CD8-positive, alpha-beta memory T cell (primary cell): ENCODE results near the gene PLEKHA4. TPM values are rescaled to one million over a fixed set of nuclear protein-coding genes. Genes with fewer than 3 reads are reported as not detected.
A peak's percentile ranks its signal among the peaks of the same experiment; 100 is the strongest.
"Not testable (repeated sequence)": the region's sequence is repeated elsewhere in the genome, so short reads cannot be mapped to it uniquely, and the experiment has no call there.

Experiments used
- CTCF ChIA-PET: fragments of 350-600 bp; sonication (Branson Sonifier 250); formaldehyde crosslinking; loops from one replicate; lab custom pipeline; 2021; ENCODE audit warnings: antibody characterized with exemption; lab: Charles Lee
- POLR2A ChIA-PET: fragments of 350-600 bp; sonication (Branson Sonifier 250); formaldehyde crosslinking; loops from one replicate; lab custom pipeline; 2021; ENCODE audit warnings: antibody characterized with exemption; lab: Charles Lee
- DNase-seq, 5 donors: peaks; one replicate each; pipeline versions ENCODE4 v3.0.0 to v3.0.0-alpha.2; 2020 to 2022; ENCODE audit warnings: mixed read lengths in 1 of 5
- H3K27ac ChIP-seq: one replicate; pipeline ENCODE4 v1.7.0; 2013; ENCODE audit warnings: low read depth, mild to moderate bottlenecking, low read length, moderate library complexity
- H3K27me3 ChIP-seq: 2 replicates; pipeline ENCODE4 v1.7.0; 2013; ENCODE audit warnings: low read length, mild to moderate bottlenecking; ENCODE audit not compliant: insufficient read depth, poor library complexity, severe bottlenecking
- H3K36me3 ChIP-seq: 2 replicates; pipeline ENCODE4 v1.7.0; 2013; ENCODE audit warnings: mild to moderate bottlenecking, low read length, moderate library complexity; ENCODE audit not compliant: insufficient read depth
- H3K4me1 ChIP-seq: 2 replicates; pipeline ENCODE4 v1.7.0; 2013; ENCODE audit warnings: mild to moderate bottlenecking, low read length, moderate library complexity; ENCODE audit not compliant: insufficient read depth
- H3K4me3 ChIP-seq: 2 replicates; pipeline ENCODE4 v1.7.0; 2013; ENCODE audit warnings: mild to moderate bottlenecking, low read length
- H3K9me3 ChIP-seq: 2 replicates; pipeline ENCODE4 v1.7.0; 2013; ENCODE audit warnings: mild to moderate bottlenecking, low read length
- H3K27ac Mint-ChIP-seq, 8 donors: one replicate each; pipeline ENCODE4 v1.8.0; 2020 to 2021; ENCODE audit warnings: mixed read lengths in 8 of 8, mild to moderate bottlenecking in 6 of 8, inconsistent platforms in 3 of 8, moderate library complexity in 3 of 8
- H3K27me3 Mint-ChIP-seq, 2 donors: one replicate each; pipeline ENCODE4 v1.8.0; 2020 to 2021; ENCODE audit warnings: mixed read lengths in 2 of 2, mild to moderate bottlenecking in 1 of 2, moderate library complexity in 1 of 2
- H3K36me3 Mint-ChIP-seq, 3 donors: one replicate each; pipeline ENCODE4 v1.8.0; 2020 to 2021; ENCODE audit warnings: mixed read lengths in 3 of 3, inconsistent platforms in 1 of 3, mild to moderate bottlenecking in 1 of 3
- H3K4me1 Mint-ChIP-seq, 3 donors: one replicate each; pipeline ENCODE4 v1.8.0; 2020 to 2021; ENCODE audit warnings: mixed read lengths in 3 of 3, inconsistent platforms in 1 of 3, mild to moderate bottlenecking in 1 of 3
- H3K4me3 Mint-ChIP-seq, 7 donors: one replicate each; pipeline ENCODE4 v1.8.0; 2020 to 2021; ENCODE audit warnings: mixed read lengths in 7 of 7, mild to moderate bottlenecking in 6 of 7, moderate library complexity in 4 of 7, inconsistent platforms in 2 of 7
- H3K9me3 Mint-ChIP-seq, 5 donors: one replicate each; pipeline ENCODE4 v1.8.0; 2020 to 2022; ENCODE audit warnings: mixed read lengths in 5 of 5, mild to moderate bottlenecking in 3 of 5, moderate library complexity in 2 of 5, inconsistent platforms in 1 of 5
- polyA plus RNA-seq: library from polyadenylated mRNA; unstranded; fragments of 300-500 nt; fragmentation: Illumina TruSeq; gene quantifications from one replicate; pipeline ENCODE4 v1.2.3, GENCODE V29; 2021
- total RNA-seq, 2 experiments: library from RNA; stranded (reverse); gene quantifications; one replicate each; pipeline ENCODE4 v1.2.3, GENCODE V29; 2021

The PLEKHA4 gene
- total and polyA plus RNA-seq, 3 experiments from 2014 or later: 2.5 to 4.1 (median 2.7) TPM

DNA sequence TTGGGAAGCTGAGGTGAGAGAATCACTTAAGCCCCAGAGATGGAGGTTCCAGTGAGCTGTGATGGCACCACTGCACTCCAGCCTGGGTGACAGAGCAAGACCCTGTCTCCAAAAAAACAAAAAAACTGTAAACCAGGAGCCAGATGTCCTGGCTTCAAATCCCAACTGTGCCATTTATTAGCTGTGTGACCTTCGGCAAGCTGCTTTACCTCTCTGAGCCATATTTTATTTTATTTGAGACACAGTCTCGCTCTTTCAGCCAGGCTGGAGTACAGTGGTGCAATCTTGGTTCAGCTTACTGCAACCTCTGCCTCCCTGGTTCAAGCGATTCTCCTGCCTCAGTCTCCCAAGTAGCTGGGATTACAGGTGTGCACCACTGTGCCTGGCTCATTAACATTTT, 21.8 kb downstream of the PLEKHA4 start:
- H3K36me3 ChIP-seq, H3K36me3 Mint-ChIP-seq, H3K27me3 ChIP-seq, H3K27ac ChIP-seq, H3K4me3 Mint-ChIP-seq, H3K9me3 Mint-ChIP-seq, H3K4me1 Mint-ChIP-seq, H3K9me3 ChIP-seq, H3K4me1 ChIP-seq, POLR2A ChIA-PET, H3K27ac Mint-ChIP-seq, H3K27me3 Mint-ChIP-seq, DNase-seq, H3K4me3 ChIP-seq: not testable (repeated sequence)
- CTCF ChIA-PET: interaction anchor here (3.9 to 7.2 kb wide), 3 partner anchors 52 to 124 kb away, joined by 20 to 67 read pairs (median 40); no protein-coding TSS in a partner anchor

DNA sequence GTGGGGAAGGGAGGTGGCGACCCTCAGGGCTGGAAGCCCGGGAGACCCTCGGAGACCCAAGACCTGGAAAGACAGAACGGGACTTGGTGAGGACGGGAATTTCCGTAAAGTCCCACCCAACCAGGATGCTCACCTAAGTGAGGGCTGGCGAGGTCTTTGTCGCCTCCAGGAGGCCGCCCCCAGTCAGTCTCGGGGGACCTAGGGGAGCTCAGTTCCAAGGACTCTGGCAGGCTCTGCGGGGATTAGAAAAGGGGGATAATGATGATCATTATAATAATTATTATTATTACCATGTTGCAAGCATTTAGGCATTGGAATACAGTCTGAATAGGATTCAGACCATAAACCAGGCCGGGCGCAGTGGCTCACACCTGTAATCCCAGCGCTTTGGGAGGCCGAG, 23.0 kb downstream of the PLEKHA4 start:
- no peaks in the 10 kb centered on the region for H3K36me3 Mint-ChIP-seq
- ChIA-PET CTCF (interaction anchor here (1.2 to 7.2 kb wide), 7 partner anchors 9 to 200 kb away, joined by 3 to 67 read pairs (median 6); partner anchors contain the start of gene HSD17B14), POLR2A (no interaction called here)
- no peak overlapping the region for H3K27ac Mint-ChIP-seq
- no peak overlapping the region for H3K27ac ChIP-seq
- no peaks in the 10 kb centered on the region for H3K9me3 ChIP-seq
- no peak overlapping the region for H3K4me3 Mint-ChIP-seq
- no peak overlapping the region for H3K4me3 ChIP-seq
- H3K4me1 ChIP-seq: no peaks in the 10 kb centered on the region
- no peaks in the 10 kb centered on the region for H3K27me3 ChIP-seq
- no peaks in the 10 kb centered on the region for H3K9me3 Mint-ChIP-seq
- H3K36me3 ChIP-seq: no peaks in the 10 kb centered on the region
- DNase-seq: no peak
- no peaks in the 10 kb centered on the region for H3K27me3 Mint-ChIP-seq
- peaks cover 0 to 2% (median 0%) of the 10 kb centered on the region in 3 donors for H3K4me1 Mint-ChIP-seq

DNA sequence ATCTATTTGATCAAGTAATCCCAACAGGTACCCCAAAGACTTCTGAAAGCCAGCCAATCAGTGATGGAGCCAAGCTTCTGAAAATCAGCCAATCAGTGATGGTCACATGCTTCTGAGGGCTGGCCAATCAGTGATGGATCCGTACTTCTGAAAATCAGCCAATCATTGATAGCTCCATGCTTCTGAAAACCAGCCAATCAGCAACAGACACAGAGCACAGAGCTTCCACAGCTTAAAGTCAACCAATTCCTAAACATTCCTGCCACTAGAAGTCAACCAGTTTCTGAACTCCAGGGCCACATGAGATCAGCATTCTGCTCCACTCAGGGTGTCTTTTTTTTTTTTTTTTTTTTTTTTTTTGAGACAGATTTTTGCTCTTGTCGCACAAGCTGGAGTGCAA, 23.9 kb downstream of the PLEKHA4 start:
- H3K4me1 Mint-ChIP-seq: peaks cover 0 to 2% (median 0%) of the 10 kb centered on the region in 3 donors

DNA sequence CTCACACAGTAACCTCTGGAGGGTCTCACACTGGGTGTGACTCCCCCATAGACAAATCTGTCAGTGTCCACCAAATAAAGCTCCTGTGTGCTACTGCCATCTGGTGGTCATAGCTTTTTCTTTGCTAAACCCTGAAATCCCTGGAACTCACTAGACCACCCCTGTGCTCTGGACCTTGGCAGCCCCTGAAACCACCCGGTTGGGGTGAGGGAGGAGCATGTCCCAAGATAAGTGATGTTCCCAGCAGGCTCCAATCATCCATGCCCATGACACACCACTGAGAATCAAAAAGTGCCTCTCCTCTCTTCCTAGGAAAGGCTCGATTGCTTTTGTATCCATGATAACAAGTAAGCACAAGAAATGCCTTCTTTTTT, 25.6 kb downstream of the PLEKHA4 start:
- POLR2A ChIA-PET: interaction anchor here (0.6 to 1.3 kb wide), 3 partner anchors 54 to 125 kb away, joined by 3 to 15 read pairs (median 3); no protein-coding TSS in a partner anchor
- no peak overlapping the region for H3K27ac ChIP-seq
- peaks cover 2 to 5% (median 5%) of the 10 kb centered on the region in 3 donors for H3K4me1 Mint-ChIP-seq
- H3K36me3 Mint-ChIP-seq: no peaks in the 10 kb centered on the region
- no peaks in the 10 kb centered on the region for H3K9me3 Mint-ChIP-seq
- H3K4me3 Mint-ChIP-seq: no peak overlapping the region
- peak overlapping the region in 1 of 8 donors; percentile 90 for H3K27ac Mint-ChIP-seq
- no peaks in the 10 kb centered on the region for H3K27me3 Mint-ChIP-seq
- H3K36me3 ChIP-seq: no peaks in the 10 kb centered on the region
- no peaks in the 10 kb centered on the region for H3K27me3 ChIP-seq
- CTCF ChIA-PET: interaction anchor here (1.0 to 7.2 kb wide), 31 partner anchors 10 to 353 kb away, joined by 3 to 67 read pairs (median 4); partner anchors contain the start of genes BCAT2, CA11 and PPP1R15A
- no peaks in the 10 kb centered on the region for H3K9me3 ChIP-seq
- H3K4me3 ChIP-seq: no peak overlapping the region
- peak; percentile 6 to 58 (median 49) for DNase-seq
- H3K4me1 ChIP-seq: no peaks in the 10 kb centered on the region

More for the DNA sequence above, 23.9 kb downstream of the PLEKHA4 start:
- DNase-seq: no peak
- Mint-ChIP-seq H3K27ac (no peak overlapping the region), H3K9me3 (no peaks in the 10 kb centered on the region), H3K36me3 (no peaks in the 10 kb centered on the region), H3K4me3 (no peak overlapping the region), H3K27me3 (no peaks in the 10 kb centered on the region)
- H3K9me3 ChIP-seq: no peaks in the 10 kb centered on the region
- H3K27me3 ChIP-seq: no peaks in the 10 kb centered on the region
- no peaks in the 10 kb centered on the region for H3K36me3 ChIP-seq
- H3K4me3 ChIP-seq: no peak overlapping the region
- H3K27ac ChIP-seq: no peak overlapping the region
- H3K4me1 ChIP-seq: no peaks in the 10 kb centered on the region
- CTCF ChIA-PET: interaction anchor here (0.7 to 7.2 kb wide), 8 partner anchors 8 to 199 kb away, joined by 3 to 67 read pairs (median 10); partner anchors contain the start of genes CA11 and HSD17B14
- POLR2A ChIA-PET: no interaction called here

DNA sequence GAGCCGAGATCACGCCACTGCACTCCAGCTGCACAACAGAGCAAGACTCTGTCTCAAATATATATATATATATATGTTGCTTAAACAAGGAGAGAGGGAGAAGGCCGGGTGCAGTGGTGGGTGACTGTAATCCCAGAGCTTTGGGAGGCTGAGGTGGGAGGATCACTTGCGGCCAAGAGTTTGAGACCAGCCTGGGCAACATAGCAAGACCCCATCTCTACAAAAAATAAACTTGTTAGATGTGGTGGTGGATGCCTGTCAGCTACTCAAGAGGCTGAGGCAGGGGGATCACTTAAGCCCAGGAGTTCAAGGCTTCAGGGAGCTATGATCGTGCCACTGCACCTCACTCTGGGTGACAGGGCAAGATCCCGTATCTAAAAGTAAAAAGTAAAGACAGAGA, 26.8 kb downstream of the PLEKHA4 start:
- DNase-seq: no peak
- H3K4me3 Mint-ChIP-seq: no peak overlapping the region
- Histone ChIP-seq H3K27me3 (peaks cover 2% of the 10 kb centered on the region), H3K4me3 (no peak overlapping the region), H3K9me3 (no peaks in the 10 kb centered on the region), H3K36me3 (no peaks in the 10 kb centered on the region), H3K4me1 (peaks cover 9% of the 10 kb centered on the region), H3K27ac (no peak overlapping the region)
- peaks cover 2 to 5% of the 10 kb centered on the region in 2 donors for H3K27me3 Mint-ChIP-seq
- peaks cover 6 to 12% (median 12%) of the 10 kb centered on the region in 3 donors for H3K4me1 Mint-ChIP-seq
- no peaks in the 10 kb centered on the region for H3K36me3 Mint-ChIP-seq
- ChIA-PET CTCF (interaction anchor here (1.2 to 7.2 kb wide), 12 partner anchors 8 to 335 kb away, joined by 3 to 67 read pairs (median 6); partner anchors contain the start of genes BCAT2 and CA11), POLR2A (no interaction called here)
- no peaks in the 10 kb centered on the region for H3K9me3 Mint-ChIP-seq
- no peak overlapping the region for H3K27ac Mint-ChIP-seq

DNA sequence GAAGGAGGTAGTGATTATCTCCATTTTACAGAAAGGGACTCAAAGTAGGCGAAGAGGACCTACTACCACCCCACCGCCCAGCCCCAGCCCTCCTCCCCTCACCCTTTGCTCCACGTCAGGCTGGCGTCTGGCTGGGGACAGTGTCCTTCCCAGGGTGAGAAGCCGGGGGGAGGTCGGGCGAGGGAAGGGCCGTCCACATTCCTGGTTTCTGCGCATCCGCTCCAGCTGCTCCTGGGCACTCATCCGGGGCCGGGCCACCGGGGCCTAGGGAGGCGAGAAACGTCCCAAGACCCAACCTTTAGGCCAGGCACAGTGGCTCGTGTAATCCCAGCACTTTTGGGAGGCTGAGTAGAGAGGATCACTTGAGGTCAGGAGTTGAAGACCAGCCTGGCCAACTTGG, 27.4 kb downstream of the PLEKHA4 start:
- Histone ChIP-seq H3K4me3 (no peak overlapping the region), H3K9me3 (no peaks in the 10 kb centered on the region), H3K27ac (no peak overlapping the region), H3K36me3 (no peaks in the 10 kb centered on the region), H3K4me1 (peaks cover 14% of the 10 kb centered on the region), H3K27me3 (peaks cover 8% of the 10 kb centered on the region)
- ChIA-PET POLR2A (no interaction called here), CTCF (interaction anchor here (1.4 to 7.2 kb wide), 5 partner anchors 31 to 129 kb away, joined by 7 to 67 read pairs (median 33); partner anchors contain the start of gene BCAT2)
- Mint-ChIP-seq H3K27ac (no peak overlapping the region), H3K4me1 (peaks cover 10 to 16% (median 16%) of the 10 kb centered on the region in 3 donors), H3K9me3 (no peaks in the 10 kb centered on the region), H3K4me3 (no peak overlapping the region), H3K27me3 (peaks cover 5% of the 10 kb centered on the region in 2 donors), H3K36me3 (no peaks in the 10 kb centered on the region)
- no peak for DNase-seq

DNA sequence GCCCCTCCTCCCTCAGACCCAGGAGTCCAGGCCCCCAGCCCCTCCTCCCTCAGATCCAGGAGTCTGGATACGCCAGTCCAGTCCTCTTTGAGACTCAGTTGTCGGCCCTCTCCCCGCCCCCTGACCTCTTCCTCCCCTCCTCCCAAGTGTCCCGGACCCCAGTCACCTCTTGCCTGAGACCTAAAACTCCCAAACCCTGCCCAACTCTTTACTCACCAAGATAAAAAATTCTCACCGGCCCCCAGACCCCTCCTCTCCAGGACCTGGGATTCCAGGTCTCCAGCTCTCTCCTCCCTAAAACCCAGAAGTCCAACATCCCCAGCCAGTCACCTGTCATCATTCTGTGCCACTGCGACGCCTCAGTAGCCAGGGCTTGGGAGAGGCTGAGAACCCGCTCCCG, 30.7 kb downstream of the PLEKHA4 start:
- ChIA-PET CTCF (interaction anchor here (0.6 to 2.9 kb wide), 6 partner anchors 42 to 134 kb away, joined by 3 to 27 read pairs (median 11); no protein-coding TSS in a partner anchor), POLR2A (interaction anchor here (1.2 kb wide), 1 partner anchor 192 kb away, joined by 3 read pairs; no protein-coding TSS in a partner anchor)
- H3K4me1 Mint-ChIP-seq: peaks cover 19 to 23% (median 23%) of the 10 kb centered on the region in 3 donors
- H3K36me3 Mint-ChIP-seq: no peaks in the 10 kb centered on the region
- Histone ChIP-seq H3K4me1 (peaks cover 23% of the 10 kb centered on the region), H3K4me3 (no peak overlapping the region), H3K27ac (no peak overlapping the region), H3K27me3 (peaks cover 8% of the 10 kb centered on the region), H3K36me3 (no peaks in the 10 kb centered on the region), H3K9me3 (no peaks in the 10 kb centered on the region)
- peak overlapping the region in 3 of 7 donors; percentile 45 to 57 (median 52) for H3K4me3 Mint-ChIP-seq
- H3K9me3 Mint-ChIP-seq: no peaks in the 10 kb centered on the region
- H3K27me3 Mint-ChIP-seq: peaks cover 11 to 16% of the 10 kb centered on the region in 2 donors
- no peak for DNase-seq
- peak overlapping the region in 4 of 8 donors; percentile 5 to 66 (median 35) for H3K27ac Mint-ChIP-seq

DNA sequence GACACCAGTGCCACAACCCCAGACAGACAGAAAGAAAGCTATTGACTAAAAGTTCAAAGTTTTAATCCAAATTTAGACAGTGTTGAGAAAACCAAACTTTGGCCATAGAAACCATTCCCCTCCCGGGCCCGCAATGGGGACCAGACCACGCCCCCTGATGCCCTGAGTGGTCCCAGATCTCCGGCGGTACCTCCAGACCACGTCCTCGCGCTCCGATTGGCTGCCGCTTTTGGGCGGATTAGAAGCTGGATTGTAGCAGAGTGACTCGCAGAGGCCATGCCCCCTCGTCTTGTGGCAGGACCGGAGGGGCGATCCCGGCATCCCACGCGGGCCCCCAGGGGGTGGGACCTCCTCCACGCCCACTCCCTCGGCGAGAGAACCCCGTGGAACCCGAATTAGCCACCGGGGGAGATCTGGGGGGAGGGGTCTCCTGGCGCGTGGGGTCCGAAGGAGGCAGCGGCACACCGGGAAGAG, 31.3 kb downstream of the PLEKHA4 start:
- no peaks in the 10 kb centered on the region for H3K9me3 ChIP-seq
- peak; percentile 68 to 82 (median 80) for DNase-seq
- H3K4me3 ChIP-seq: peak overlapping the region; percentile 66
- H3K4me1 Mint-ChIP-seq: peaks cover 17 to 23% (median 23%) of the 10 kb centered on the region in 3 donors
- CTCF ChIA-PET: interaction anchor here (0.8 to 2.2 kb wide), 6 partner anchors 38 to 188 kb away, joined by 3 to 27 read pairs (median 6); no protein-coding TSS in a partner anchor
- peaks cover 11 to 17% of the 10 kb centered on the region in 2 donors for H3K27me3 Mint-ChIP-seq
- H3K36me3 Mint-ChIP-seq: no peaks in the 10 kb centered on the region
- POLR2A ChIA-PET: interaction anchor here (1.2 kb wide), 1 partner anchor 192 kb away, joined by 3 read pairs; no protein-coding TSS in a partner anchor
- H3K36me3 ChIP-seq: no peaks in the 10 kb centered on the region
- H3K9me3 Mint-ChIP-seq: no peaks in the 10 kb centered on the region
- peak overlapping the region in 6 of 8 donors; percentile 34 to 92 (median 78) for H3K27ac Mint-ChIP-seq
- H3K4me3 Mint-ChIP-seq: peak overlapping the region; percentile 33 to 89 (median 76)
- H3K4me1 ChIP-seq: peaks cover 23% of the 10 kb centered on the region
- no peak overlapping the region for H3K27ac ChIP-seq
- H3K27me3 ChIP-seq: peaks cover 8% of the 10 kb centered on the region
